ENCODE results near the gene LTN1. TPM values are rescaled to one million over a fixed set of nuclear protein-coding genes. Genes with fewer than 3 reads are reported as not detected.

The LTN1 gene
- total RNA-seq, 4 donors from 2014 or later, result 19.0 to 21.4 (median 20.9) TPM

DNA sequence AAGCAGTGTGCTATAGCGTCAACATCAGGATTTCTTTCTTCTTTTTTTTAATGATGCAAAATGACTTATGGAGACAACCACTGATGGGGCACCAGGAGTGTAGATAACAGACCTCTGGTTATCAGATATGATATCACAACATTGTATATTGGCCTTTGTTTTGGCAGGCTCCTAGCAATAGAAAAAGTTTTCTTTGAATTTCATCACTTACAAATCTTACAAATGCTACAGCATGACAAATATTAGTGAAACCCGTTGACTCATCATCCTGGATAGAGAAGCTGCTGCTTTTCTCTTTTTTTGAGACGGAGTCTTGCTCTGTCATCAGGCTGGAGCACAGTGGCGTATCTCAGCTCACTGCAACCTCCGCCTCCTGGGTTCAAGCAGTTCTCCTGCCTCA is 92.9 kb downstream of the LTN1 start:
- intact Hi-C loops (cut with DNase I; ENCODE audit: low total_unique reads), result no loop called here
- 75 to 79% methylated on average over 5 of the region's 5 CpGs for WGBS, 2 donors
- TF ChIP-seq, protein P1, sequence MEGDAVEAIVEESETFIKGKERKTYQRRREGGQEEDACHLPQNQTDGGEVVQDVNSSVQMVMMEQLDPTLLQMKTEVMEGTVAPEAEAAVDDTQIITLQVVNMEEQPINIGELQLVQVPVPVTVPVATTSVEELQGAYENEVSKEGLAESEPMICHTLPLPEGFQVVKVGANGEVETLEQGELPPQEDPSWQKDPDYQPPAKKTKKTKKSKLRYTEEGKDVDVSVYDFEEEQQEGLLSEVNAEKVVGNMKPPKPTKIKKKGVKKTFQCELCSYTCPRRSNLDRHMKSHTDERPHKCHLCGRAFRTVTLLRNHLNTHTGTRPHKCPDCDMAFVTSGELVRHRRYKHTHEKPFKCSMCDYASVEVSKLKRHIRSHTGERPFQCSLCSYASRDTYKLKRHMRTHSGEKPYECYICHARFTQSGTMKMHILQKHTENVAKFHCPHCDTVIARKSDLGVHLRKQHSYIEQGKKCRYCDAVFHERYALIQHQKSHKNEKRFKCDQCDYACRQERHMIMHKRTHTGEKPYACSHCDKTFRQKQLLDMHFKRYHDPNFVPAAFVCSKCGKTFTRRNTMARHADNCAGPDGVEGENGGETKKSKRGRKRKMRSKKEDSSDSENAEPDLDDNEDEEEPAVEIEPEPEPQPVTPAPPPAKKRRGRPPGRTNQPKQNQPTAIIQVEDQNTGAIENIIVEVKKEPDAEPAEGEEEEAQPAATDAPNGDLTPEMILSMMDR (IDR thresholded peaks at IDR 0.05), result no peak
- TF ChIP-seq POLR2A (IDR thresholded peaks at IDR 0.05), result no peak
- H3K4me3 ChIP-seq (ENCODE audit: low read depth, poor library complexity, severe bottlenecking), result no peak overlapping the region
- no peak for DNase-seq (ENCODE audit: low spot score in 2 of 2)

DNA sequence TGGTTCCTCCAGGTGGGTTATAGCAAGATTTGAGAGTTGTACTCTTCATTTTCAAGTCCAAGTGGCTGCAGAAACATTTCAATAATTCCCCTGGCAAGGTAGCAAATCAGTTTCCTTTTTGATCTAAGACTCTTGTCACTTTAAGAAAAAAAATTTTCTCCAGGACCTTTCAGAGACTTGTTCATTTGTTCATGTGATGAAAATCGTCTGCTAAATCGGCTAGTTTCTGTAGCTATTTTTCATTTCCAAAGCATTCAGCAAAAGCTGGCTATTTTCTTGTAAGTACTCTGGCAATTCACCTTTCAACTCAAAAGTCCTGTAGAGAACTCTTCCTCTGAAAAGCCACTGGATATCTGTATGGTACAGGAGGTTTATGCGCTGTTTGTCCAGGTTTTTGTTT is 93.5 kb downstream of the LTN1 start:
- 53 to 58% methylated on average over 3 of the region's 3 CpGs for WGBS, 2 donors
- TF ChIP-seq, protein P1 (IDR thresholded peaks at IDR 0.05), result no peak
- no peak for TF ChIP-seq POLR2A (IDR thresholded peaks at IDR 0.05)
- intact Hi-C loops (cut with DNase I; ENCODE audit: low total_unique reads), result no loop called here
- no peak overlapping the region for H3K4me3 ChIP-seq (ENCODE audit: low read depth, poor library complexity, severe bottlenecking)
- no peak for DNase-seq (ENCODE audit: low spot score in 2 of 2)

DNA sequence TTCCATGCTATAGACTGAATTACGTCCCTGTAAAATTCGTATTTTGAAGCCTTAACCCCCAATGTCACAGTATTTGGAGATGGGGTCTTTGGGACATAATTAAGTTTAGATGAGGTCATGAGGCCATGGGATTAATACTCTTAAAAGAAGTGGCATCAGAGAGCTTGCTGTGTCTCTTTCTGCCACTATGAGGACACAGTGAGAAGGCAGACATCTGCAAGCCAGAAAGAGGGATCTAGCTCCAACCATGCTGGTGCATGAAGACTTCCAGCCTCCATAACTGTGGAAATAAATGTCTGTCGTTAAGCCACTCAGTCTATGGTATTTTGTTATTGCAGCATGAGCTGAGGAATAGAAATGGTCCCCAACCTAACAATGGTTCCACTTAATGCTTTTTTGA is 99.0 kb downstream of the LTN1 start:
- no peak for DNase-seq (ENCODE audit: low spot score in 2 of 2)
- TF ChIP-seq, protein P1 (IDR thresholded peaks at IDR 0.05), result no peak
- TF ChIP-seq POLR2A (IDR thresholded peaks at IDR 0.05), result no peak
- intact Hi-C loops (cut with DNase I; ENCODE audit: low total_unique reads), result no loop called here
- H3K4me3 ChIP-seq (ENCODE audit: low read depth, poor library complexity, severe bottlenecking), result no peak overlapping the region
- 74 to 80% methylated on average over 3 of the region's 3 CpGs for WGBS, 2 donors

DNA sequence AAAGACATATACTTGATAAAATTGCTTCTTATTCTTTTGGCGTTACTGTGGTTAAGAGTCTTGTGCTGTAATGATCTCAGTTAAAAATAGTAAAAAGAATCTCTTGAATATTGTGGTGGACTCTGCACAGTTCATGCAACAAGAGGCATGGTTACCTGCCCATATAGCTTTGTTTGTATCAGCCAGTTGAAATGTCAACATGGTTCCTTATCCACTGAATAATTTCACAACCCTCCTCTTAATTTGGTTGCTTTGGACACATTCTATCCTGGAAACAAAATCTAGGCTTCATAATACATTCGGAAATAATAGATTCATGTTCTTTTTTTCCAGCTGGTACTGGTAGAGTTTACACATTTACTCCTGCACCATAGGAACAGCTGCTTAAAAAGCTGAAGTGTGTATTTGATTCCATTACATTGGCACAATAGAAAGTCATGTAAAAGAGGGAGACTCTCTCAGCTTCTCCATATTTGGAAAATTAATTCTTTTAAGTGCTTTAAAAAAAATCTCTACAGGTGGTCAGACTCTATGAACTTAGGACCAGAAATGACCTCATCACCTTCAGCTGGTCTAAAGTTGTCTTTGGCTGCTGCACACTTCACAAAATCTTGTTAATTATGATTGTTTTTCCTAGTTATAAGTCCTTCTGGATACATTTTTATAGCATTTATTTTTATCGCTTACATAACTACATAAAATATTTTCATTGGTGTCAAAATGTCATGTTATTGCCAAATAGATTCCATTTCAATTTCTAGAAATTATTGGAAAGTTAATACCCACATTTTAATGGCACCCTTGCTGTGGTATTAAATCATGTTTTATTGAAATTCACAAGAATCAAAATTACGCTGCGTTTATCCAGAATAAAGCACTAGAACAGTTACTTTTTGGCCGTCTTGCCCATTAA is 100.2 kb downstream of the LTN1 start:
- no peak for DNase-seq (ENCODE audit: low spot score in 2 of 2)
- H3K4me3 ChIP-seq (ENCODE audit: low read depth, poor library complexity, severe bottlenecking), result no peak overlapping the region
- WGBS, 2 donors, result 60 to 68% methylated on average over 6 of the region's 6 CpGs
- TF ChIP-seq, protein P1 (IDR thresholded peaks at IDR 0.05), result no peak
- TF ChIP-seq POLR2A (IDR thresholded peaks at IDR 0.05), result no peak
- intact Hi-C loops (cut with DNase I; ENCODE audit: low total_unique reads), result no loop called here

DNA sequence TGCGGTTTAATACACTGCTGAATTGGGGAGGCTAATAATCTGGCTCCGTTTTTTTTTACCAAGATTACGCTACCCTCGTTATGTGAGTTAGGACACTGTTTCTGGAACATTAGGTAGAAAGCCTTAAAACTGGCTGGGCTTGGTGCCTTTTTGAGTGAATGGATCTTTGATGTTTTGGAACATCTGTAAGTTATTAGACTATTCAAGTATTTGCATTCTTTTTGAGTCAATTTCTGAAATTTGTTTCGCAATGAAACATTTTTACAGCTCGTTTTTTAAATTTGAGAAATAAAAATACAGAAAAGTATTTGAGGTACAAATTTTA is 106.9 kb downstream of the LTN1 start:
- no peak overlapping the region for H3K4me3 ChIP-seq (ENCODE audit: low read depth, poor library complexity, severe bottlenecking)
- DNase-seq (ENCODE audit: low spot score in 2 of 2), result peak in 1 of 2 donors; percentile 32

More for the DNA sequence above, 106.9 kb downstream of the LTN1 start:
- intact Hi-C loops (cut with DNase I; ENCODE audit: low total_unique reads), result no loop called here
- 62 to 72% methylated on average over 6 of the region's 6 CpGs for WGBS, 2 donors
- TF ChIP-seq, protein P1 (IDR thresholded peaks at IDR 0.05), result no peak
- no peak for TF ChIP-seq POLR2A (IDR thresholded peaks at IDR 0.05)

Data from lower leg skin (tissue), 4 donors.